Keratinocyte (primary cell): ENCODE results near the gene SRPK1.

Experiments
- EZH2 ChIP-seq: IDR thresholded peaks from one replicate; pipeline ENCODE4 v1.6.1; 2012; ENCODE audit warnings: inconsistent platforms, mild to moderate bottlenecking, low read length, moderate library complexity
- TF ChIP-seq, protein P1 (sequence below), 3 experiments: IDR thresholded peaks in 1 of 3; conservative IDR thresholded peaks in 1 of 3; optimal IDR thresholded peaks in 1 of 3; 2 replicates in 2 of 3; 3 replicates in 1 of 3; pipeline versions ENCODE3 to v1.5.1; 2011; ENCODE audit warnings: low read length in 3 of 3, mild to moderate bottlenecking in 3 of 3, moderate library complexity in 2 of 3, control low read depth in 1 of 3, inconsistent platforms in 1 of 3; ENCODE audit not compliant: insufficient read depth in 2 of 3; ENCODE audit errors: extremely low read depth in 1 of 3

GRCh38 chr6:35905141-35905785 is 15.6 kb downstream of the SRPK1 start:
- TF ChIP-seq, protein P1, sequence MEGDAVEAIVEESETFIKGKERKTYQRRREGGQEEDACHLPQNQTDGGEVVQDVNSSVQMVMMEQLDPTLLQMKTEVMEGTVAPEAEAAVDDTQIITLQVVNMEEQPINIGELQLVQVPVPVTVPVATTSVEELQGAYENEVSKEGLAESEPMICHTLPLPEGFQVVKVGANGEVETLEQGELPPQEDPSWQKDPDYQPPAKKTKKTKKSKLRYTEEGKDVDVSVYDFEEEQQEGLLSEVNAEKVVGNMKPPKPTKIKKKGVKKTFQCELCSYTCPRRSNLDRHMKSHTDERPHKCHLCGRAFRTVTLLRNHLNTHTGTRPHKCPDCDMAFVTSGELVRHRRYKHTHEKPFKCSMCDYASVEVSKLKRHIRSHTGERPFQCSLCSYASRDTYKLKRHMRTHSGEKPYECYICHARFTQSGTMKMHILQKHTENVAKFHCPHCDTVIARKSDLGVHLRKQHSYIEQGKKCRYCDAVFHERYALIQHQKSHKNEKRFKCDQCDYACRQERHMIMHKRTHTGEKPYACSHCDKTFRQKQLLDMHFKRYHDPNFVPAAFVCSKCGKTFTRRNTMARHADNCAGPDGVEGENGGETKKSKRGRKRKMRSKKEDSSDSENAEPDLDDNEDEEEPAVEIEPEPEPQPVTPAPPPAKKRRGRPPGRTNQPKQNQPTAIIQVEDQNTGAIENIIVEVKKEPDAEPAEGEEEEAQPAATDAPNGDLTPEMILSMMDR (optimal IDR thresholded peaks at IDR 0.05 in 1 of 3, IDR thresholded peaks at IDR 0.05 in 1 of 3, conservative IDR thresholded peaks at IDR 0.05 in 1 of 3; ENCODE audit: extremely low read depth in 1 of 3, insufficient read depth in 2 of 3, low read length in 3 of 3): no peak
- no peak for TF ChIP-seq EZH2
